ENCODE data around the gene GAS6. TPM values are rescaled to one million over a fixed set of nuclear protein-coding genes. Genes with fewer than 3 reads are reported as not detected.

Gene GAS6
- total RNA-seq, 1 experiment from 2014 or later: 93.8 TPM

GRCh38 chr13:113794764-113795173, 69.1 kb downstream of the GAS6 start:
- 0 out of 2 replicates have a peak, but pooled peaks cover 5% of the 10 kb centered on the region for H3F3A ChIP-seq (ENCODE audit: insufficient read depth, low read depth)
- no peak for TF ChIP-seq EZH2 (IDR thresholded peaks at IDR 0.05; ENCODE audit: low read depth)
- TF ChIP-seq CTCF (conservative IDR thresholded peaks at IDR 0.05): no peak
- BruUV-seq (replicated peaks): no TSS peak
- H3K4me1 ChIP-seq (replicated peaks; ENCODE audit: insufficient read depth): no peaks in the 10 kb centered on the region
- H3K27ac ChIP-seq: no peak overlapping the region
- DNase-seq: no peak
- H3K4me2 ChIP-seq: no peak overlapping the region
- H4K20me1 ChIP-seq (ENCODE audit: insufficient read depth): no peaks in the 10 kb centered on the region
- H3K9me2 ChIP-seq (ENCODE audit: insufficient read depth): no peaks in the 10 kb centered on the region
- H3K27me3 ChIP-seq (ENCODE audit: insufficient read depth, low read depth): peaks cover 67% of the 10 kb centered on the region
- POLR2A ChIA-PET (ENCODE audit: unreplicated experiment): no interaction called here
- H3K36me3 ChIP-seq (ENCODE audit: low read depth): no peaks in the 10 kb centered on the region
- no peak overlapping the region for H3K4me3 ChIP-seq
- H3K9me3 ChIP-seq (ENCODE audit: insufficient read depth, low read depth): no peaks in the 10 kb centered on the region
- intact Hi-C loops (cut with micrococcal nuclease; ENCODE audit: unreplicated experiment): no loop called here
- H3K79me2 ChIP-seq (ENCODE audit: low read depth): no peaks in the 10 kb centered on the region
- H2AFZ ChIP-seq: no peak overlapping the region
- CTCF ChIA-PET: no interaction called here

GRCh38 chr13:113794086-113794485, 69.8 kb downstream of the GAS6 start:
- Histone ChIP-seq H3K4me2 (no peak overlapping the region), H3K27me3 (ENCODE audit: insufficient read depth, low read depth) (peaks cover 68% of the 10 kb centered on the region), H3K4me3 (no peak overlapping the region), H3K4me1 (replicated peaks; ENCODE audit: insufficient read depth) (no peaks in the 10 kb centered on the region), H4K20me1 (ENCODE audit: insufficient read depth) (no peaks in the 10 kb centered on the region), H3K9me3 (ENCODE audit: insufficient read depth, low read depth) (no peaks in the 10 kb centered on the region), H3K27ac (no peak overlapping the region), H3K9me2 (ENCODE audit: insufficient read depth) (no peaks in the 10 kb centered on the region), H2AFZ (no peak overlapping the region), H3K36me3 (ENCODE audit: low read depth) (no peaks in the 10 kb centered on the region), H3F3A (ENCODE audit: insufficient read depth, low read depth) (0 out of 2 replicates have a peak, but pooled peaks cover 5% of the 10 kb centered on the region), H3K79me2 (ENCODE audit: low read depth) (no peaks in the 10 kb centered on the region)
- no TSS peak for BruUV-seq (replicated peaks)
- ChIA-PET CTCF (interaction anchor here (0.7 kb wide), 1 partner anchor 512 kb away, joined by 3 read pairs; no protein-coding TSS in a partner anchor), POLR2A (ENCODE audit: unreplicated experiment) (no interaction called here)
- DNase-seq: no peak
- no peak for TF ChIP-seq EZH2 (IDR thresholded peaks at IDR 0.05; ENCODE audit: low read depth)
- no peak for TF ChIP-seq CTCF (conservative IDR thresholded peaks at IDR 0.05)
- intact Hi-C loops (cut with micrococcal nuclease; ENCODE audit: unreplicated experiment): no loop called here

GRCh38 chr13:113793718-113794085, 70.2 kb downstream of the GAS6 start:
- H3K4me3 ChIP-seq: no peak overlapping the region
- H3K4me1 ChIP-seq (replicated peaks; ENCODE audit: insufficient read depth): no peaks in the 10 kb centered on the region
- TF ChIP-seq CTCF (conservative IDR thresholded peaks at IDR 0.05) (no peak), EZH2 (IDR thresholded peaks at IDR 0.05; ENCODE audit: low read depth) (no peak)
- no peaks in the 10 kb centered on the region for H4K20me1 ChIP-seq (ENCODE audit: insufficient read depth)
- no peaks in the 10 kb centered on the region for H3K9me2 ChIP-seq (ENCODE audit: insufficient read depth)
- no peaks in the 10 kb centered on the region for H3K36me3 ChIP-seq (ENCODE audit: low read depth)
- H3K27me3 ChIP-seq (ENCODE audit: insufficient read depth, low read depth): peaks cover 65% of the 10 kb centered on the region
- no peak overlapping the region for H3K27ac ChIP-seq
- no TSS peak for BruUV-seq (replicated peaks)
- ChIA-PET CTCF (interaction anchor here (0.7 kb wide), 1 partner anchor 512 kb away, joined by 3 read pairs; no protein-coding TSS in a partner anchor), POLR2A (ENCODE audit: unreplicated experiment) (no interaction called here)
- no peaks in the 10 kb centered on the region for H3K9me3 ChIP-seq (ENCODE audit: insufficient read depth, low read depth)
- H3K4me2 ChIP-seq: no peak overlapping the region
- H3K79me2 ChIP-seq (ENCODE audit: low read depth): no peaks in the 10 kb centered on the region
- no peak overlapping the region for H2AFZ ChIP-seq
- 0 out of 2 replicates have a peak, but pooled peaks cover 5% of the 10 kb centered on the region for H3F3A ChIP-seq (ENCODE audit: insufficient read depth, low read depth)
- DNase-seq: no peak
- intact Hi-C loops (cut with micrococcal nuclease; ENCODE audit: unreplicated experiment): no loop called here

Data from PC-9 (cell line).